Neural cell (in vitro differentiated cells): Measurements from ENCODE around the gene NUDT1. TPM values are rescaled to one million over a fixed set of nuclear protein-coding genes. Genes with fewer than 3 reads are reported as not detected.

ENCODE experiments used
- H2AFZ ChIP-seq: fragments of 200-600, 300-800 bp; sonication (generic), shearing (Covaris generic); 2 replicates; pipeline ENCODE4 v1.6.0; 2014; ENCODE audit warnings: low read depth, mild to moderate bottlenecking, antibody characterized with exemption, low read length, moderate library complexity
- H3F3A ChIP-seq: fragments of 200-600 bp; shearing (Covaris generic); 2 replicates; pipeline ENCODE4 v1.6.1; 2016; ENCODE audit warnings: mild to moderate bottlenecking, moderate library complexity, mixed read lengths, antibody characterized with exemption, low read length; ENCODE audit not compliant: insufficient read depth, poor library complexity, severe bottlenecking
- H3K27ac ChIP-seq: fragments of 200-600, 300-800 bp; sonication (generic), shearing (Covaris generic); 2 replicates; pipeline ENCODE4 v1.5.1; 2014; ENCODE audit warnings: mild to moderate bottlenecking, low read length, moderate library complexity
- H3K27me3 ChIP-seq: fragments of 300-800, 200-600 bp; sonication (generic), shearing (Covaris generic); 2 replicates; pipeline ENCODE4 v1.6.0; 2014; ENCODE audit warnings: mild to moderate bottlenecking, low read depth, low read length, moderate library complexity; ENCODE audit not compliant: insufficient read depth
- H3K36me3 ChIP-seq: fragments of 300-800, 200-600 bp; sonication (generic), shearing (Covaris generic); 2 replicates; pipeline ENCODE4 v1.5.1; 2014; ENCODE audit warnings: mild to moderate bottlenecking, antibody characterized with exemption, low read length, moderate library complexity; ENCODE audit not compliant: insufficient read depth
- H3K4me2 ChIP-seq: fragments of 300-800, 200-600 bp; sonication (generic), shearing (Covaris generic); 2 replicates; pipeline ENCODE4 v1.6.0; 2014; ENCODE audit warnings: mild to moderate bottlenecking, low read length
- H3K4me3 ChIP-seq: fragments of 300-800, 200-600 bp; sonication (generic), shearing (Covaris generic); 2 replicates; pipeline ENCODE4 v1.5.1; 2014; ENCODE audit warnings: mild to moderate bottlenecking, low read length, moderate library complexity
- H3K79me2 ChIP-seq: fragments of 200-600 bp; shearing (Covaris generic); replicated peaks from 2 replicates; pipeline ENCODE4 v1.6.0; 2014; ENCODE audit warnings: mild to moderate bottlenecking, low read length, moderate library complexity; ENCODE audit not compliant: insufficient read depth
- H3K9ac ChIP-seq: fragments of 300-800, 200-600 bp; sonication (generic), shearing (Covaris generic); 2 replicates; pipeline ENCODE4 v1.6.1; 2016; ENCODE audit warnings: mild to moderate bottlenecking, low read length, mixed read lengths
- H3K9me2 ChIP-seq: fragments of 200-600 bp; shearing (Covaris generic); 2 replicates; pipeline ENCODE4 v1.6.1; 2016; ENCODE audit warnings: mild to moderate bottlenecking, low read length, mixed read lengths; ENCODE audit not compliant: insufficient read depth
- H3K9me3 ChIP-seq: fragments of 200-600, 300-800 bp; sonication (generic), shearing (Covaris generic); 2 replicates; pipeline ENCODE4 v1.6.1; 2016; ENCODE audit warnings: mild to moderate bottlenecking, mixed run types, low read length, moderate library complexity, mixed read lengths
- H4K20me1 ChIP-seq: fragments of 200-600 bp; shearing (Covaris generic); 2 replicates; pipeline ENCODE4 v1.6.1; 2016; ENCODE audit warnings: mild to moderate bottlenecking, mixed run types; ENCODE audit not compliant: insufficient read depth
- EP300 ChIP-seq: fragments of 450-650 bp; conservative IDR thresholded peaks from 2 replicates; pipeline ENCODE4 v1.6.1; 2014; ENCODE audit warnings: antibody characterized with exemption, mild to moderate bottlenecking, moderate library complexity; ENCODE audit not compliant: poor library complexity, severe bottlenecking
- EZH2 ChIP-seq: fragments of 200-600, 300-800 bp; shearing (Covaris generic), sonication (generic); IDR thresholded peaks from 2 replicates; pipeline ENCODE4 v1.6.1; 2014; ENCODE audit warnings: antibody characterized with exemption, low read length, borderline replicate concordance, mild to moderate bottlenecking; ENCODE audit not compliant: insufficient read depth, poor library complexity, severe bottlenecking
- MXI1 ChIP-seq: fragments of 450-650 bp; conservative IDR thresholded peaks from 2 replicates; pipeline ENCODE4 v1.6.1; 2014; ENCODE audit warnings: antibody characterized with exemption, mild to moderate bottlenecking; ENCODE audit not compliant: poor library complexity, severe bottlenecking
- POLR2AphosphoS5 ChIP-seq: IDR thresholded peaks from 2 replicates; pipeline ENCODE4 v1.6.1; 2012
- RAD21 ChIP-seq: fragments of 450-650 bp; conservative IDR thresholded peaks from 2 replicates; pipeline ENCODE4 v1.6.1; 2014; ENCODE audit warnings: antibody characterized with exemption, mild to moderate bottlenecking, moderate library complexity
- SMC3 ChIP-seq: fragments of 450-650 bp; conservative IDR thresholded peaks from 2 replicates; pipeline ENCODE4 v1.6.1; 2014; ENCODE audit warnings: antibody characterized with exemption, mild to moderate bottlenecking, moderate library complexity; ENCODE audit not compliant: poor library complexity
- TAF1 ChIP-seq: IDR thresholded peaks from 2 replicates; pipeline ENCODE4 v1.6.1; 2012; ENCODE audit warnings: low read depth
- polyA plus RNA-seq: library from polyadenylated mRNA; depleted of rRNA; stranded (reverse); fragments of >200 nt; gene quantifications from 2 replicates; pipeline ENCODE4 v1.2.3, GENCODE V29; 2014
- TF ChIP-seq, protein P1 (sequence below): fragments of 450-650 bp; IDR thresholded peaks from 2 replicates; pipeline ENCODE4 v1.5.1; 2014; ENCODE audit warnings: antibody characterized with exemption, mild to moderate bottlenecking, moderate library complexity; ENCODE audit not compliant: poor library complexity, severe bottlenecking
- TF ChIP-seq, protein P2 (sequence below): IDR thresholded peaks from 2 replicates; pipeline ENCODE4 v1.6.1; 2012; ENCODE audit warnings: borderline replicate concordance

Gene NUDT1
- polyA plus RNA-seq, 1 donor from 2014 or later: 67.8 TPM

DNA sequence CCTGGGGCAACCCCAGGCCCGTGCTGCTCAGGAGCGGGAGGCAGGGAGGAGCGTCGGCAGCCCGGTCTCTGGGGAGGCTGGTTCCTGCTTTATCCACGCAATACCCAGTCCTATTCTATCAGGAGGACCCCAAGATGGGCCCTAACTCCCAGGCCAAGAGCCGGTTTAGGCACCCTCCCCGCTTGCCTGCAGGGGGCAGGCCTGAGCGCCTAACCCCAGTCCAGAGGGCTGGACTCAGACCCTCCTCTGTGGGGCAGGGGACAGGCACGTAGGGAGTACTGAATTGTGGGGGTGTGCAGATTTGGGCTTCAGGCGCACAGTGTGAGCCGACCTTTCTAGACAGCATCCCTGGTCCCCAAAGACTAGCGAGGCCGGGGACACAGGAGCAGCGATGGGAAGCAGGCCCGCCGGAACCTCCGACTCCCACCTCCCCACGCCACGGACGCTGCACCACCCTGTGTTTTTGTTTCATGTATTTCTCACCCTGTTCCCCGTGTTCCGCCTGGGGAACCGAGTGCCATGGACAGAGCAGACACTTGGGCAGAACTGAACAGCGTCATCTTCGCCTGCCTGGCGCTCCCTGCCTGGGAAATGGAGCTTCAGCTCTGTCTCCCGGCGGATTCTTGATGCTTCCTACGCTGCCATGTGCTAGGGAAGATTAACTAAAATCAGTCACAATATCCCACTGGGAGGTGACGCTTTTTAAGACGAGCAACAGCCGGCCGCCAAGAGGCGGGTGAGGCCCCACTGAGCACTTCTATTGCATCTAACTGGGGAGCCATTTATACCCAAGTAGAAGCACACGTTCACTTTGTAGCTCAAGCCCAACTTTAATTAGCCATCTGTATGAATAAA, 5.3 kb downstream of the NUDT1 start:
- Histone ChIP-seq H3K9me2 (no peaks in the 10 kb centered on the region), H4K20me1 (no peaks in the 10 kb centered on the region), H3K79me2 (no peaks in the 10 kb centered on the region), H3K27ac (no peak overlapping the region), H2AFZ (no peak overlapping the region), H3K4me2 (no peak overlapping the region), H3K36me3 (no peaks in the 10 kb centered on the region), H3K4me3 (no peak overlapping the region), H3K9ac (no peak overlapping the region), H3K27me3 (no peaks in the 10 kb centered on the region), H3K9me3 (no peaks in the 10 kb centered on the region), H3F3A (no peaks in the 10 kb centered on the region)
- no peak for TF ChIP-seq RAD21
- TF ChIP-seq SMC3: no peak
- TF ChIP-seq EZH2: no peak
- no peak for TF ChIP-seq POLR2AphosphoS5
- no peak for TF ChIP-seq MXI1
- no peak for TF ChIP-seq TAF1
- TF ChIP-seq, protein P1, sequence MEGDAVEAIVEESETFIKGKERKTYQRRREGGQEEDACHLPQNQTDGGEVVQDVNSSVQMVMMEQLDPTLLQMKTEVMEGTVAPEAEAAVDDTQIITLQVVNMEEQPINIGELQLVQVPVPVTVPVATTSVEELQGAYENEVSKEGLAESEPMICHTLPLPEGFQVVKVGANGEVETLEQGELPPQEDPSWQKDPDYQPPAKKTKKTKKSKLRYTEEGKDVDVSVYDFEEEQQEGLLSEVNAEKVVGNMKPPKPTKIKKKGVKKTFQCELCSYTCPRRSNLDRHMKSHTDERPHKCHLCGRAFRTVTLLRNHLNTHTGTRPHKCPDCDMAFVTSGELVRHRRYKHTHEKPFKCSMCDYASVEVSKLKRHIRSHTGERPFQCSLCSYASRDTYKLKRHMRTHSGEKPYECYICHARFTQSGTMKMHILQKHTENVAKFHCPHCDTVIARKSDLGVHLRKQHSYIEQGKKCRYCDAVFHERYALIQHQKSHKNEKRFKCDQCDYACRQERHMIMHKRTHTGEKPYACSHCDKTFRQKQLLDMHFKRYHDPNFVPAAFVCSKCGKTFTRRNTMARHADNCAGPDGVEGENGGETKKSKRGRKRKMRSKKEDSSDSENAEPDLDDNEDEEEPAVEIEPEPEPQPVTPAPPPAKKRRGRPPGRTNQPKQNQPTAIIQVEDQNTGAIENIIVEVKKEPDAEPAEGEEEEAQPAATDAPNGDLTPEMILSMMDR: no peak
- TF ChIP-seq, protein P2, sequence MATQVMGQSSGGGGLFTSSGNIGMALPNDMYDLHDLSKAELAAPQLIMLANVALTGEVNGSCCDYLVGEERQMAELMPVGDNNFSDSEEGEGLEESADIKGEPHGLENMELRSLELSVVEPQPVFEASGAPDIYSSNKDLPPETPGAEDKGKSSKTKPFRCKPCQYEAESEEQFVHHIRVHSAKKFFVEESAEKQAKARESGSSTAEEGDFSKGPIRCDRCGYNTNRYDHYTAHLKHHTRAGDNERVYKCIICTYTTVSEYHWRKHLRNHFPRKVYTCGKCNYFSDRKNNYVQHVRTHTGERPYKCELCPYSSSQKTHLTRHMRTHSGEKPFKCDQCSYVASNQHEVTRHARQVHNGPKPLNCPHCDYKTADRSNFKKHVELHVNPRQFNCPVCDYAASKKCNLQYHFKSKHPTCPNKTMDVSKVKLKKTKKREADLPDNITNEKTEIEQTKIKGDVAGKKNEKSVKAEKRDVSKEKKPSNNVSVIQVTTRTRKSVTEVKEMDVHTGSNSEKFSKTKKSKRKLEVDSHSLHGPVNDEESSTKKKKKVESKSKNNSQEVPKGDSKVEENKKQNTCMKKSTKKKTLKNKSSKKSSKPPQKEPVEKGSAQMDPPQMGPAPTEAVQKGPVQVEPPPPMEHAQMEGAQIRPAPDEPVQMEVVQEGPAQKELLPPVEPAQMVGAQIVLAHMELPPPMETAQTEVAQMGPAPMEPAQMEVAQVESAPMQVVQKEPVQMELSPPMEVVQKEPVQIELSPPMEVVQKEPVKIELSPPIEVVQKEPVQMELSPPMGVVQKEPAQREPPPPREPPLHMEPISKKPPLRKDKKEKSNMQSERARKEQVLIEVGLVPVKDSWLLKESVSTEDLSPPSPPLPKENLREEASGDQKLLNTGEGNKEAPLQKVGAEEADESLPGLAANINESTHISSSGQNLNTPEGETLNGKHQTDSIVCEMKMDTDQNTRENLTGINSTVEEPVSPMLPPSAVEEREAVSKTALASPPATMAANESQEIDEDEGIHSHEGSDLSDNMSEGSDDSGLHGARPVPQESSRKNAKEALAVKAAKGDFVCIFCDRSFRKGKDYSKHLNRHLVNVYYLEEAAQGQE: no peak
- TF ChIP-seq EP300: no peak

DNA sequence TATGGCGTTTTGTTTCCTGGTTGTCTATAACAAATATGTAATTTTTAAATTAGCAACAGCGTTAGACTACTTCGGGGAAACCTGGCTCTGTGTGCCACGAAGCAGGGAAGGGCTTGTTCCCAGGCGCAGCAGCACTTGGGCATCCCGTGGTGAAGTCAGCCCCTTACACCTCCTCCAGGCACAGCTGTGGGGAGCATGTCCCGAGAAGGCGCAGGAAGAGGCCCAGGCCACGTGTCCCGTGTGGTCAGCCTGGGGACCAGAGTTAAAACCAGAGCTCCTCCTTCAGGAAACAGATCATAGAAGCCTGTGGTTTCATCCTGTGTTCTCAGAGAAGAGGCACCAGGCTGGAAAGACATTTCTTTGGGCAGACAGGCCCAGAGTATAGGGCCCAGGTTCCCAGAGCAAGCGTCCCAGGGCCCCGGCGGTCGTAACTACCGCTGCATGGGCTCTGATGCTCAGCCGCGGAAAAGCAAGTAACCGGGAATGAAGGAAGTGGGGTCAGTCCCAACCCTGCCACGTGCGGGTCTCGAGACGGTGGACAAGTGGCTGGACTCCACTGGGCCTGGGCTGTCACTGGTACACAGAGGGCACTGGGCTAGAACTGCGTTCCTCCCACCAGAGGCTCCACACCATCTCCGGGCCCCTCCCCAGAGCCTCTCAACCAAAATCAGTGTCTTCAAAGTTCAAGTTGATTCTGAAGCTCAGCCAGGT, 7.1 kb downstream of the NUDT1 start:
- H3K27me3 ChIP-seq: no peaks in the 10 kb centered on the region
- H3K9me2 ChIP-seq: no peaks in the 10 kb centered on the region
- no peaks in the 10 kb centered on the region for H3K9me3 ChIP-seq
- H3F3A ChIP-seq: no peaks in the 10 kb centered on the region
- no peak overlapping the region for H3K4me3 ChIP-seq
- no peak overlapping the region for H3K27ac ChIP-seq
- no peak overlapping the region for H2AFZ ChIP-seq
- H3K4me2 ChIP-seq: no peak overlapping the region
- no peaks in the 10 kb centered on the region for H3K36me3 ChIP-seq
- H4K20me1 ChIP-seq: no peaks in the 10 kb centered on the region
- TF ChIP-seq MXI1 (no peak), SMC3 (no peak), EZH2 (no peak), POLR2AphosphoS5 (no peak), EP300 (no peak), RAD21 (no peak), TAF1 (no peak)
- TF ChIP-seq, protein P1: no peak
- TF ChIP-seq, protein P2: no peak
- H3K9ac ChIP-seq: no peak overlapping the region
- H3K79me2 ChIP-seq: no peaks in the 10 kb centered on the region
